ENCODE results near the gene KRTAP25-1. TPM values are rescaled to one million over a fixed set of nuclear protein-coding genes. Genes with fewer than 3 reads are reported as not detected.

KRTAP25-1 gene
- total and polyA plus RNA-seq, 2 of the 8 experiments (the other 6 are each of a cell fraction or from before 2014, with no cell fraction given): not detected

DNA sequence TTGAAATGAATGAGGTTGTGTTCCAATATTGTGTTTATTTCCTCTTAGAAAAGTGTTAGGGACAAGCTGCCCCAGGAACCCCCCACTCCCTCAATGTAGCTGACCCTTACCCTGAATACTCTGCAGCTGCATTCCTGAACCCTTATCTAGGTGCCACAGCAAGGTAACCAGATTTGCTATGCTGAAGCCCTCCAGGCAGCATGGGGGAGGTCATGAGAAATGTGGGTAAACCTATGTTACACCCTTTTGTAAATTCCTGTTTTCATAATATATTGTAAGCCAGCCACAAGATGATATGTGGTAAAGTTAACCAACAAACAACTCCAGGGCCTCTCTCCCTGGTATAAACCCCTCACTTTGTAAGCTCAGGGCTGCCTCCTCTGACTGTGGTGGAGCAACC lies 45.6 kb downstream of the KRTAP25-1 start:
- H2BK20ac ChIP-seq (ENCODE audit: low read length): no peak overlapping the region
- H2AK5ac ChIP-seq (ENCODE audit: low read depth, low read length): no peak overlapping the region
- CTCF ChIA-PET (ENCODE audit: partially characterized antibody): interaction anchor here (0.7 to 3.4 kb wide), 9 partner anchors 9 to 199 kb away, joined by 3 to 16 read pairs (median 6); no protein-coding TSS in a partner anchor
- no peaks in the 10 kb centered on the region for H3K27me3 ChIP-seq (replicated peaks in 1 of 4; ENCODE audit: control insufficient read depth in 3 of 4, extremely low read depth in 1 of 4, insufficient read depth in 3 of 4, low read length in 3 of 4)
- no peak overlapping the region for H3K56ac ChIP-seq (replicated peaks; ENCODE audit: insufficient read length, low read depth, low read length)
- no peaks in the 10 kb centered on the region for H3K23me2 ChIP-seq (ENCODE audit: low read depth, low read length)
- H3K27ac ChIP-seq (ENCODE audit: low read depth, low read length): no peak overlapping the region
- no peaks in the 10 kb centered on the region for H3K4me1 ChIP-seq (replicated peaks in 1 of 4; ENCODE audit: control insufficient read depth in 3 of 4, insufficient read depth in 4 of 4, low read length in 3 of 4)
- no peak overlapping the region for H2BK5ac ChIP-seq (ENCODE audit: low read depth, low read length)
- H3K23ac ChIP-seq (ENCODE audit: insufficient read length): no peak overlapping the region
- no peak overlapping the region for H3K4me3 ChIP-seq (ENCODE audit: extremely low read depth in 1 of 4, insufficient read depth in 2 of 4, low read depth in 3 of 4, low read length in 4 of 4)
- H3K36me3 ChIP-seq (ENCODE audit: control insufficient read depth in 2 of 4, insufficient read depth in 4 of 4, low read length in 3 of 4): no peaks in the 10 kb centered on the region
- no peaks in the 10 kb centered on the region for H4K20me1 ChIP-seq (replicated peaks in 1 of 2; ENCODE audit: control insufficient read depth in 1 of 2, insufficient read depth in 2 of 2, low read length in 2 of 2)
- no peak overlapping the region for H3K14ac ChIP-seq (ENCODE audit: insufficient read length)
- no peak overlapping the region for H2BK120ac ChIP-seq (replicated peaks; ENCODE audit: low read depth, low read length)
- no peak overlapping the region for H2BK12ac ChIP-seq (ENCODE audit: low read depth, low read length)
- FAIRE-seq (no peak), DNase-seq (ENCODE audit: low read depth in 1 of 2, low spot score in 2 of 2) (no peak)
- no peak overlapping the region for H4K91ac ChIP-seq (replicated peaks; ENCODE audit: insufficient read length, low read length)
- POLR2A ChIA-PET (ENCODE audit: partially characterized antibody): no interaction called here
- H4K8ac ChIP-seq (ENCODE audit: extremely low read depth, insufficient read depth, low read length): no peak overlapping the region
- no peak overlapping the region for H3K4me2 ChIP-seq (ENCODE audit: insufficient read depth in 1 of 2, low read depth in 2 of 2, low read length in 2 of 2)
- H3K79me1 ChIP-seq (ENCODE audit: low read depth, low read length): no peaks in the 10 kb centered on the region
- H2BK15ac ChIP-seq (ENCODE audit: low read length): no peak overlapping the region
- no peak overlapping the region for H3K9ac ChIP-seq (replicated peaks in 1 of 4; ENCODE audit: extremely low read depth in 1 of 4, low read depth in 3 of 4, low read length in 3 of 4)
- no peaks in the 10 kb centered on the region for H3K79me2 ChIP-seq (ENCODE audit: control insufficient read depth in 1 of 2, insufficient read depth in 2 of 2, low read length in 2 of 2)
- no peak overlapping the region for H4K5ac ChIP-seq (ENCODE audit: insufficient read length, low read depth, low read length)
- TF ChIP-seq CHD2 (IDR thresholded peaks at IDR 0.05; ENCODE audit: low read length): no peak
- no peak overlapping the region for H3K4ac ChIP-seq (replicated peaks; ENCODE audit: insufficient read length, low read depth, low read length)
- no peak overlapping the region for H2AFZ ChIP-seq (ENCODE audit: low read length)
- no peak overlapping the region for H3K18ac ChIP-seq (ENCODE audit: extremely low read depth, low read length)
- no peaks in the 10 kb centered on the region for H3K9me3 ChIP-seq (ENCODE audit: insufficient read depth in 2 of 2, low read depth in 1 of 2, low read length in 1 of 2)
